ENCODE data around the gene GABRB1.

GRCh38 chr4:47074816-47075215, 43.4 kb downstream of the GABRB1 start:
- TF ChIP-seq CTCF (IDR thresholded peaks at IDR 0.05; ENCODE audit: extremely low read depth in 1 of 2, insufficient read depth in 1 of 2, low read depth in 1 of 2, low read length in 2 of 2) (no peak), EZH2 (IDR thresholded peaks at IDR 0.05; ENCODE audit: borderline replicate concordance, low read depth, low read length, severe bottlenecking) (no peak), POLR2A (IDR thresholded peaks at IDR 0.05; ENCODE audit: low read depth, low read length) (no peak), POLR2AphosphoS5 (IDR thresholded peaks at IDR 0.05; ENCODE audit: insufficient read depth, low read depth, low read length) (no peak), FOS (IDR thresholded peaks at IDR 0.05; ENCODE audit: borderline replicate concordance, insufficient read depth, low read length) (no peak), MAX (IDR thresholded peaks at IDR 0.05; ENCODE audit: insufficient read depth, insufficient read length) (no peak), JUN (IDR thresholded peaks at IDR 0.05; ENCODE audit: borderline replicate concordance, insufficient read depth, insufficient read length, low read depth) (no peak), MYC (IDR thresholded peaks at IDR 0.05; ENCODE audit: low read depth, low read length) (no peak), GATA2 (IDR thresholded peaks at IDR 0.05; ENCODE audit: insufficient read depth, insufficient read length, low read depth, low read length) (no peak)

All from endothelial cell of umbilical vein (primary cell).